ENCODE results near the gene GMPPB.

DNA sequence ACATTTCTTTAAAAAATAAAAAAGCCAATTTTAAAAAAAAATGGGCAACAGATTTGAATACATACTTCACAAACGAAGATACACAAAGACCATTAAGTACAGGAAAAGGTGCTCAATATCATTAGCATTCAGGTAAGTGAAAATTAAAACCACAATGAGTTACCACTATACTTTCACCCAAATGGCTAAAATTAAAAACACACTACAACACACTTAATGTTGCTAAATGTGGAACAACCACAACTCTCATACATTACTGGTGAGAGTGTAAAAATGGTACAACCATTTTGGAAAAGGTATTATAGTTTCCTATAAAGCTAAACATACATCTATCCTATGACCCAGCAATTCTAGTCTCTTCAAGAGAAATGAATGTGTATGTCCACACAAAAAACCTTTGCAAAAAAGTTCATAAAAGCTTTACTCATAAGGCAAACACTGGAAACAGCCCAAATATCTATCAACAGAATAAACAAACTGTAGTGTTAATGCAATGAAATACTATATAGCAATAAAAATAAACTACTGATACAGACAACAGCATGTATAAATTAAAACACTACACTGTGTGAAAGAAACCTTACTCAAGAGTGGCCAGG is 47.7 kb upstream of the GMPPB start:
- TF ChIP-seq, protein P1, sequence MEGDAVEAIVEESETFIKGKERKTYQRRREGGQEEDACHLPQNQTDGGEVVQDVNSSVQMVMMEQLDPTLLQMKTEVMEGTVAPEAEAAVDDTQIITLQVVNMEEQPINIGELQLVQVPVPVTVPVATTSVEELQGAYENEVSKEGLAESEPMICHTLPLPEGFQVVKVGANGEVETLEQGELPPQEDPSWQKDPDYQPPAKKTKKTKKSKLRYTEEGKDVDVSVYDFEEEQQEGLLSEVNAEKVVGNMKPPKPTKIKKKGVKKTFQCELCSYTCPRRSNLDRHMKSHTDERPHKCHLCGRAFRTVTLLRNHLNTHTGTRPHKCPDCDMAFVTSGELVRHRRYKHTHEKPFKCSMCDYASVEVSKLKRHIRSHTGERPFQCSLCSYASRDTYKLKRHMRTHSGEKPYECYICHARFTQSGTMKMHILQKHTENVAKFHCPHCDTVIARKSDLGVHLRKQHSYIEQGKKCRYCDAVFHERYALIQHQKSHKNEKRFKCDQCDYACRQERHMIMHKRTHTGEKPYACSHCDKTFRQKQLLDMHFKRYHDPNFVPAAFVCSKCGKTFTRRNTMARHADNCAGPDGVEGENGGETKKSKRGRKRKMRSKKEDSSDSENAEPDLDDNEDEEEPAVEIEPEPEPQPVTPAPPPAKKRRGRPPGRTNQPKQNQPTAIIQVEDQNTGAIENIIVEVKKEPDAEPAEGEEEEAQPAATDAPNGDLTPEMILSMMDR (optimal IDR thresholded peaks at IDR 0.05 in 1 of 3, IDR thresholded peaks at IDR 0.05 in 1 of 3, conservative IDR thresholded peaks at IDR 0.05 in 1 of 3; ENCODE audit: extremely low read depth in 1 of 3, insufficient read depth in 2 of 3, low read length in 3 of 3) = no peak
- TF ChIP-seq EZH2 (IDR thresholded peaks at IDR 0.05; ENCODE audit: low read length) = no peak

Data from keratinocyte (primary cell).